Cardiac fibroblast (primary cell): ENCODE results near the gene GABRR3.

Source experiments
- DNase-seq, 2 donors: peaks; one replicate each; pipeline versions ENCODE4 v3.0.0 to v3.0.0-alpha.2; 2010; ENCODE audit warnings: low read depth in 2 of 2
- H3K4me3 ChIP-seq, 2 donors: replicated peaks in 1 of 2; 1 replicate in 1 of 2; 2 replicates in 1 of 2; pipeline ENCODE4 v1.5.1; 2011; ENCODE audit warnings: low read depth in 2 of 2, low read length in 2 of 2, mild to moderate bottlenecking in 2 of 2, moderate library complexity in 1 of 2
- TF ChIP-seq, protein P1 (sequence below): IDR thresholded peaks from one replicate; pipeline ENCODE4 v1.5.1; 2011; ENCODE audit warnings: low read depth, mild to moderate bottlenecking, low read length, inconsistent platforms

The GABRR3 gene

DNA sequence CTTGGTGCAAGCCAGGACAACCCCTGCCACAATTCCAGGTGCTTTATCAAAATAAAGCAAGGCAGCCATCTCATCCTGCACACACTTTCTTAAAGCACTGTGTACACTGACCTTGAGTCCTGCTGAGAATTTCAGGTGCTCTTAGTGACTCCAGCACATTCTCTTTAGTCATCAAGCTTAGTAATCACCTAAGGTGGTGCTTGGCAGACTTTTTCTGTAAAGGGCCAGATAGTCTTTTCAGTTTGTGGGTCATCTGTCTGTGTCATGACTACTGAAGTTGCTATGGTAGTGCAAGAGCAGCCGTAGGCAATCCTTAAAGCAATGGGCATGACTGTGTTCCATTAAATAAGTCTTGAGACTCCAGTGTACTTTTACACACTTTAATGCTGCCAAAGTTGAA, 99.3 kb downstream of the GABRR3 start:
- TF ChIP-seq, protein P1, sequence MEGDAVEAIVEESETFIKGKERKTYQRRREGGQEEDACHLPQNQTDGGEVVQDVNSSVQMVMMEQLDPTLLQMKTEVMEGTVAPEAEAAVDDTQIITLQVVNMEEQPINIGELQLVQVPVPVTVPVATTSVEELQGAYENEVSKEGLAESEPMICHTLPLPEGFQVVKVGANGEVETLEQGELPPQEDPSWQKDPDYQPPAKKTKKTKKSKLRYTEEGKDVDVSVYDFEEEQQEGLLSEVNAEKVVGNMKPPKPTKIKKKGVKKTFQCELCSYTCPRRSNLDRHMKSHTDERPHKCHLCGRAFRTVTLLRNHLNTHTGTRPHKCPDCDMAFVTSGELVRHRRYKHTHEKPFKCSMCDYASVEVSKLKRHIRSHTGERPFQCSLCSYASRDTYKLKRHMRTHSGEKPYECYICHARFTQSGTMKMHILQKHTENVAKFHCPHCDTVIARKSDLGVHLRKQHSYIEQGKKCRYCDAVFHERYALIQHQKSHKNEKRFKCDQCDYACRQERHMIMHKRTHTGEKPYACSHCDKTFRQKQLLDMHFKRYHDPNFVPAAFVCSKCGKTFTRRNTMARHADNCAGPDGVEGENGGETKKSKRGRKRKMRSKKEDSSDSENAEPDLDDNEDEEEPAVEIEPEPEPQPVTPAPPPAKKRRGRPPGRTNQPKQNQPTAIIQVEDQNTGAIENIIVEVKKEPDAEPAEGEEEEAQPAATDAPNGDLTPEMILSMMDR = no peak
- DNase-seq = no peak
- H3K4me3 ChIP-seq = no peak overlapping the region
